Right lobe of liver (tissue), 6 donors: Measurements from ENCODE around the gene PIK3CG. TPM values are rescaled to one million over a fixed set of nuclear protein-coding genes. Genes with fewer than 3 reads are reported as not detected.
A peak's percentile ranks its signal among the peaks of the same experiment; 100 is the strongest.

Experiments
- ATAC-seq, 4 donors: fragments of 200-7000 bp; cut with Tn5 transposase; one replicate each; pipeline ENCODE4 v1.9.1; 2020; ENCODE audit warnings: mild to moderate bottlenecking in 4 of 4, moderate library complexity in 4 of 4
- DNase-seq, 3 donors: peaks; one replicate each; pipeline ENCODE4 v3.0.0-alpha.2; 2020
- H3K27ac ChIP-seq, 3 donors: fragments of 200-600 bp; one replicate each; pipeline ENCODE4 v1.8.0; 2022
- H3K27me3 ChIP-seq, 2 donors: fragments of 200-600 bp; one replicate each; pipeline ENCODE4 v1.8.0; 2022
- H3K36me3 ChIP-seq, 4 donors: fragments of 200-600 bp; sonication (generic) in 1 of 4; one replicate each; pipeline versions ENCODE4 v1.5.1 to v1.8.0; 2017 to 2022; ENCODE audit warnings: control low read depth in 1 of 4
- H3K4me1 ChIP-seq, 4 donors: fragments of 200-600 bp; sonication (generic) in 1 of 4; one replicate each; pipeline versions ENCODE4 v1.5.1 to v1.8.0; 2017 to 2022; ENCODE audit warnings: control low read depth in 1 of 4
- H3K4me3 ChIP-seq, 3 donors: fragments of 200-600 bp; one replicate each; pipeline ENCODE4 v1.8.0; 2022
- H3K9me3 ChIP-seq, 4 donors: fragments of 200-600 bp; sonication (generic) in 1 of 4; one replicate each; pipeline versions ENCODE4 v1.5.1 to v1.8.0; 2017 to 2022; ENCODE audit warnings: control low read depth in 1 of 4
- CTCF ChIP-seq, 4 donors: fragments of 200-600 bp in 3 of 4; fragments of 450-650 bp in 1 of 4; IDR thresholded peaks; one replicate each; pipeline versions ENCODE4 v1.5.1 to v1.8.0; 2016 to 2022; ENCODE audit warnings: antibody characterized with exemption in 4 of 4, mild to moderate bottlenecking in 2 of 4
- POLR2A ChIP-seq: fragments of 450-650 bp; IDR thresholded peaks from one replicate; pipeline ENCODE4 v1.6.1; 2017; ENCODE audit warnings: antibody characterized with exemption, mild to moderate bottlenecking
- WGBS: methylation state at CpG from one replicate; pipeline ENCODE4 v1.1.6; 2018; ENCODE audit warnings: low coverage, low lambda C conversion rate; ENCODE audit not compliant: insufficient coverage; ENCODE audit errors: missing lambda C conversion rate; 5-methylcytosine and 5-hydroxymethylcytosine counted together
- intact Hi-C, 2 donors: fragments of 100-400 bp; cut with DNase I; formaldehyde crosslinking; loops; one replicate each; pipeline versions ENCODE4 v1.11.2 to v1.14.1; 2022
- total RNA-seq, 6 experiments: library from RNA; depleted of rRNA in 2 of 6; stranded (reverse); fragments of >200 nt in 2 of 6; fragmentation: NEBNext Ultra II Directional in 3 of 6; extraction: Animal tissue kit (Norgen Biotek cat#: 25700) in 3 of 6; gene quantifications; one replicate each; pipeline versions ENCODE4 v1.1.0 to v1.2.4, GENCODE V29; 2016 to 2023
- donor health status: DM: no; HTN: yes; CAD: no.
- donor health status: DM: no; HTN: no; CAD: no.
- donor health status: DM: no; HTN: no; CAD: no.
- donor health status: DM: no; HTN: yes; CAD: no.
- donor health status: DM: no; HTN: yes; CAD: no.

The PIK3CG gene
- total RNA-seq, 6 experiments from 2014 or later: 0.53 to 1.9 (median 0.71) TPM

GRCh38 chr7:106853250-106853908 lies 11.7 kb upstream of the PIK3CG start:
- TF ChIP-seq CTCF (IDR thresholded peaks at IDR 0.05) (no peak), POLR2A (no peak)
- no peak for DNase-seq
- no peak overlapping the region for H3K27ac ChIP-seq
- no peaks in the 10 kb centered on the region for H3K4me1 ChIP-seq
- WGBS: 56% methylated on average over 7 of the region's 9 CpGs
- H3K9me3 ChIP-seq: no peaks in the 10 kb centered on the region
- H3K36me3 ChIP-seq: no peaks in the 10 kb centered on the region
- intact Hi-C loops: no loop called here
- no peak overlapping the region for H3K4me3 ChIP-seq
- ATAC-seq: no peak
- no peaks in the 10 kb centered on the region for H3K27me3 ChIP-seq

- 65% methylated on average over 6 of the region's 6 CpGs for WGBS
- Histone ChIP-seq H3K4me1 (no peaks in the 10 kb centered on the region), H3K36me3 (no peaks in the 10 kb centered on the region), H3K27ac (no peak overlapping the region), H3K4me3 (no peak overlapping the region), H3K27me3 (no peaks in the 10 kb centered on the region), H3K9me3 (no peaks in the 10 kb centered on the region)
- intact Hi-C loops: no loop called here
- ATAC-seq (no peak), DNase-seq (no peak)
- no peak for TF ChIP-seq CTCF (IDR thresholded peaks at IDR 0.05)
- TF ChIP-seq POLR2A: no peak
Observed at GRCh38 chr7:106855540-106856132, 9.4 kb upstream of the PIK3CG start.

GRCh38 chr7:106858618-106859532 lies 6.2 kb upstream of the PIK3CG start:
- H3K9me3 ChIP-seq: no peaks in the 10 kb centered on the region
- H3K4me3 ChIP-seq: no peak overlapping the region
- H3K4me1 ChIP-seq: no peaks in the 10 kb centered on the region
- intact Hi-C loops: no loop called here
- no peak for TF ChIP-seq POLR2A
- no peak for TF ChIP-seq CTCF (IDR thresholded peaks at IDR 0.05)
- no peaks in the 10 kb centered on the region for H3K27me3 ChIP-seq
- no peak overlapping the region for H3K27ac ChIP-seq
- ATAC-seq (peak in 1 of 4 donors; percentile 35), DNase-seq (peak; percentile 38 to 59 (median 55))
- 74% methylated on average over 4 of the region's 10 CpGs for WGBS
- H3K36me3 ChIP-seq: no peaks in the 10 kb centered on the region

- Histone ChIP-seq H3K4me3 (no peak overlapping the region), H3K9me3 (no peaks in the 10 kb centered on the region), H3K4me1 (no peaks in the 10 kb centered on the region), H3K36me3 (no peaks in the 10 kb centered on the region), H3K27ac (no peak overlapping the region), H3K27me3 (no peaks in the 10 kb centered on the region)
- ATAC-seq (no peak), DNase-seq (no peak)
- TF ChIP-seq POLR2A (no peak), CTCF (IDR thresholded peaks at IDR 0.05) (no peak)
- intact Hi-C loops: no loop called here
- 62% methylated on average over 8 of the region's 8 CpGs for WGBS
Observed at GRCh38 chr7:106862317-106863089, 2.6 kb upstream of the PIK3CG start.
